GM19397 (cell line): Measurements from ENCODE around the gene EGFR.

Source experiments
- ATAC-seq: cut with Tn5 transposase; IDR thresholded peaks from one replicate; pipeline ENCODE4 v1.9.1; 2021; ENCODE audit warnings: mild to moderate bottlenecking, moderate library complexity; ENCODE audit not compliant: unreplicated experiment

Gene EGFR

DNA sequence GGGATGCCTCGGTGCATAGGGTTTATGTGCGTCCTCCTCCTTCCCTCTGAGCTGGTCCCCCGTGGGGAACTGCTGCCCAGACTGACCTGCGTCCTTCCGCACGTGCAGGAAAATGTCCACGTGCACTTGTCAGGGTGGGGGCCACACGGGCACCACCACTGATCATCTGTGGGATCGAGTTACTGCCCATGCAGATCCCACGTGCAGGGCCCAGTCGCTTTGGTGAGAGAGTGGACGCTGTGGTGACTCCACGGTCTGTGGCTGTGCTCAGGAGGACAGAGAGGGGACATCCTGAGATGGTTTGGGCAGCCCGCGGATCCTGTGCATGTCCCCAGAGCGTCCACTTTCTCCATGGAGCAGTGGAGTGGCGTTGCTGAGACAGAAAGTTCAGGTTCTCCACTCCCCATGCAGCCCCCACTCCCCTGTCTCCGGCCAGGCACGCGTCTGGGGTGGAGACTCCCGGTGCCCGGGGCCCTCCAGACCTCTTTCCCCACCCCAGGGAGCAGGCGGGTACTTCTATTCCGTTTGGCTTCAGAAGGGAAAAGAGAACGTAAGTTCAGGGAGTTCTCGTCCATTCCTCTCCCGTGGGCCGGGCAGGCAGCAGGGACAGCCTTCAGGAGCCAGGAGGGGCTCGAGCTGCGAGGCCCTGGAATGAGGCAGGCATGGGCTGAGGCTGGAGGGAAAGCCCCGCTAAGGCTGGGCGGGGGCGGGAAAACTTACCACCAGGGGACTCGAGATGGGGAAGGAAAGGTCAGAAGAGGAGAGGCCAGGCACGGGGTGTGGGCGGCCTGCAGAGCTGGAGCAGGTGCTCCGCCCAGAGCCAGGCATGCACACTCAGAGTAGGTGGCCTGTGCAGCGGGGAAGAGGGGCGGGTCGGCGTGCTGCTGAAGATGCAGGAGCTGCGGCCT, 59.9 kb downstream of the EGFR start:
- no peak for ATAC-seq

DNA sequence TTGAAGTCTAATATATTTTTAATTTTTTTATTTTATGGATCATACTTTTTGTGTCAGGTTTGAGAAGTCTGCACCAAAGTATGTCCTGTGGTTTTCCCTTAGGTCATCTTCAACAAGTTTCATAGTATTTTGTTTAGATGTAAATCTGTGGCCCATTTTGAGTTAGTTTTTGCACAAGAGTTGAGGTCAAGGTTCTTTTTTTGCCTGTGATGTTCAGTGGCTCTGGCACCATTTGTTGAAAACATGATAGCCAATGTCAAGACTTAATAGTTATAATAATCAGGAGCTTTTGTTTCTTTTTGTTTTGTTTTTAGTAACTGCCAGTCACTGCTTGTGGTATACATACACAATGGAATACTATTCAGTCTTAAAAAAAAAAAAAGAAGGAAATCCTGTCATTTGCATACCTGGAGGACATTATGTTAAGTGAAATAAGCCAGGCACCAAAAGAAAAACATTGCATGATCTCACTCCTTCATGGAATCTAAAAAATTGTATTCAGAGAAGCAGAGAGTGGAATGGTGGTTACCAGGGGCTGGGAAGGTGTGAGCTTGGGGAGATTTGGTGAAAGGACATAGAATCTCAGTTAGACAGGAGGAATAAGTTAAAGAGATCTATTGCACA, 61.3 kb downstream of the EGFR start:
- ATAC-seq: no peak

DNA sequence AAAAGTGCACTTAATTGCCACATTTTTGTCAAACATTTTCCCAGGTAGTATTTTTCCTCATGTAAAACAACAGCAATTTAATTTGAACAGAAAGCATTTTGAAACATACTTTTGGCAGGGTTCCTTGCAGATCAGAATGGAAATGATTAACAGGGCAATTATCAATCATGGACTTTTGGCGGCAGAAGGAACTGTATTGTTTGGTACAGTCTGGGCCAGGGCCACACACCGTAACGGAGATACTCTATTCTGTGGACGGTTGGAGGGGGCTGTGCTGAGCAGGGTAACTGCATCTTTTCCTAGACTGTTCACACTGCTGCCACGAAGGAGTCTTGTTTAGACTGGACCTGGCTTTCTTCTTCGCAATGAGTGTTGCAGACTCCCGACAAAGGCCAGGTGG, 62.3 kb downstream of the EGFR start:
- no peak for ATAC-seq

DNA sequence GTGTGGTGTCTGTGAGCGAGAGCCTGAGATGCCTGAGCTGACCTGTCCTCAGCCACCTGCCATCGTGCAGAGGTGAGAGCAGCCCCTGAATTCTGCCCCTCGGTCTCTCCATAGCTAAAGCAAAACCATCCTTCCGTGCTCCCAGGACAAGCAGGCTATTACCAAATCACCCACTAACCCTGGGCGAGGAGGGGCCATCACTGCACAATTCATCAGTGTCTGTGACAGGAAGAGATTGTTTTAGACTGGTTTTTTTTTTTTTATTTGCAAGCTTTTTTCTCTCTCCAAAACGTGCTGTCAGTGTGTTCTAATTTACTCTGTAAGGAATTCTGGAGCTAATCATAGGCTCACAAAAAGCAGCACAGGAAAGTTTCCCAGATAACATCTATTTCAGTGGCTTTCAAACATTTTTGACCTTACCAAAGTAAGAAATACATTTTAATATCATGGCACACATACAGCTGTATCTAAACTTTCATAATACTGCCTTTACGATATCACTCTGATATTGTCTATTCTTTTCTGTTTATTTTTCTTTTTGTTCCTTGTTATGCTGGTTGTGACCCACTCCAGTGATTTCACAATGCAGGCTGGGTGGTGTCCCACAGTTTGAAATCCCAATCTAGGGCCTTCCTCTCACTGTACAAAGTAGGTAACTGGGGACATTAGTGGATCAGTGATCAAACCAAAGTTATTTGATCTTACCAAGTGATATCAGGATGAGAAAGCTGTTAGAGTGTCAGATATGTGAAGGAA, 62.8 kb downstream of the EGFR start:
- ATAC-seq: no peak

DNA sequence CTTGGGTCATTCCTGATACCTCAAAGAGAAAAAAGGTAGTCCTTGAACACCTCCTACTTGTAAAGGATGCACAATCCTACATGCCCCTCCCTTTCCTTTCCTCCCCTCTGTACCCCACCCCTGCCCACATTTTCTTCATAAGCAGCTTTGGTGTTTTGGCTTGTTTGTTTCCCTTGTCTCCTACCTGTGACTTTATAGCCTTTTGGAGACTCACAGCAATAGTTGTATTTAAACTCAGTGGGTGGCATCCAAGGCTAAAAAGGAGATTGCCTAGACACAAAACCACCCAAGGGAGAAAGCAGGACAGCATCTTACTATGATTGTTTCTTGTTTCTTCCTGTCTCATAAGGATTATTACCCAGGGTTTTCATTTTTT, 63.4 kb downstream of the EGFR start:
- ATAC-seq: no peak

DNA sequence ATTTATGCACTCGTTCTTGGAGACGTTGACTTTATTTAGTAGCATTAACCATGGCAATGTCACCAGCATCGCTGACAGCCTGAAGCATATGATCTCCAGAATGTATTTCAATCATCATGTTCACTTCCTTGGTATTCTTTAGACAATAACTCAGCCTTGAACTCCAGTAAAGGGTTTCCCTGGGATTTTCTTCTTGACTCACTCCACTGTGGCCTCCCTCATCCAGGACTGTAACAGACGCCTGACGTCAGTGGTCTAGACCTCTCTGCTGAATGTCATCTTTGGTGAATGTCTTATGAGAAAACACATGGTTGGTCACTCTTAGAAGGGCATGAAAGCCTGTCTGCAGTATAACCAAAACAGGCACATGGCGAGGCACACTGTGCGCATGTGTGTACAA, 64.4 kb downstream of the EGFR start:
- ATAC-seq: no peak

DNA sequence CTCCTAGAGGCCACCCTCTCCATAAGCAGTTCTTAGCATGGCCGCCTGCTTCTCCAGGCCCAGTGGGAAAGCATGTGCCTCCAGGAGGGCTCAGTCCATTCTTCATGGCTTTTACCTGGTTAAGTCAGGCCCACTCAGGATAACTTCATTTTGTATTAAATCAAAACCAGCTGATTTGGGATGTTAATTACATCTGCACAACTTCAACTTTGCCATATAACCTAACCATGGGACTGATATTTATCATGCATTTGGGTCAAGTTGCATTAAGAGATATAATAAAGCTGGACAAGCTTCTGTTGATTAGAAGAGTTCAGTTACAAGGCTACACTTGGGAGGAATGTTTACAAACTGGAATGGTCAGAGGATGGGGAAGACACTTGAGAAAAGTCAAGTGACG, 65.5 kb downstream of the EGFR start:
- no peak for ATAC-seq

DNA sequence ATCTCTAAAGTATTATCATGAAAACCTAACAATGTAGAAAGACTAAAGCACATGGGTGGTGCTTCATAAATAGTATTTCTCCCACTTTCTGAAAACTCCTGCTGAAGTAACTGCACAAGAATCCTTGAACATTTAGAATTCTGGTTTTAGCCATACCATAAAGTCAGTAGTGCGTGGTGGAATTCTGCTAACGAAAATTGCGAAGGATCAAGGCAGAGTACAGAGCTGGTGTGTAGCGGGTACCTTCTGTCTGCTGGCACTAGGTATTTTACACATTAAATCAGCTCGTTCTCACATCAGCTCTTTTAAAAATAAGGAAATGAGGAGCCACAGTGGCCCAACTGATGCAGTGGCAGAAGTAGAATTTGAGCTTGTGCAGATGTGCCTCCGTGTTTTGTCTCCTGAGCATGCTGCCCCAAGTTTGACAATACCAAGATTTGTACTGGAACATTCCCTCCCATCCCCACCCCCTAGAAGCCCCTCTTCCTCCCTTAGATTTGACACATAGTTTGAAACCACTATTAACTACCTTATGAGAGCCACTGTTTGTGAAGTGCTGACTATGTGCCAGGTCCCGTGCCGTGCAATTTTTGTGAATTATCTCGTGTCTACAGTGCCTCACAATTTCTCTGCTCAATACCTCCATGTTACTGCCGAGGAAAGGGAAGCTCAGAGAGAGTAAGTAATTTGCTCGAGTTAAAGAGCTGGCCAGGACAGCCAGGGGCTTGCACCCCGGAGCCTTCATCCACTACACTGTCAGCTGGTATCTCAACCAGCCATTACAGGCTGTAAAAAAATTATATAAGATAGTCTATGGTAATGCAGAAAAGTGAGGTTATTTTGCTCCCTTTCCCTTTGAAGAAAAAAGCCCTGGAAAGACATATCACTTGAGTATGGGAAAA, 66.9 kb downstream of the EGFR start:
- ATAC-seq: no peak

DNA sequence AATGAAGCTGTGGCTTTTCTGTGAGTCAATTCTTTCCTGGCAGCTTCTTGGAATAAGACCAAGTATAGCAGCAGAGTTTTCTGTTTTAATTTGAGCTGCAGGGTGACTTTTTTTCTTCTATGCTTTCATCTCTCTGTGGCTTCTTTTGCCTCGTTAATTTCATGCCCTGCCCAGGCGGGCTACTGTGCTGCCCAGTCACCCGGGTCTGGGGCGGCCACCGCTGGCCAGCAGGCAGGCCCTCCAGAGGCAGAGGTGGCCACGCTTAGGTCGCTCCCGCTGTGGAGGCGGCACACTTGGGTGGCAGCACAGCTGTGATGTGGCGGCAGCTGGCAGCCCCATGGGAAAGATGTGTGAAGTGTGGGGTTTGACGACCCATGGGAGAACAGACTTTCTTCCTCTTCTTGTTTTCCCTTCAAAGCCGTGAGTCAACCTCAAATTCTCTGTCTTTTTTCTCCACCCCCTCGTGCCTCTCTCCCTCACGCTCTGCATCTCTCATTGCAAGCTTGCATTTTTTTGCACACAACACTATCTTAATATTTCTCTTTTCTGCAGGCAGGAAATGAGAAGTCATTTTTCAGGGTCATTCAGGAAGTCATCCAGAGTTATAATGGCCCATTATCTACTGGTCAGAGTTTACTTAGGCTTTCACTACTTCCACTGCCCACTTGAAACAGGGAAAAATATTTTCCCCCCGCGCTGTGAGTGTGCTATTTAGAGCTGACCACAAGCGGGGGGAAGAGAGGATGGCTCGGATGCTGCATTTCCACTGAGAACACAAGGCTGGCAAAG, 67.8 kb downstream of the EGFR start:
- ATAC-seq: peak; percentile 89

DNA sequence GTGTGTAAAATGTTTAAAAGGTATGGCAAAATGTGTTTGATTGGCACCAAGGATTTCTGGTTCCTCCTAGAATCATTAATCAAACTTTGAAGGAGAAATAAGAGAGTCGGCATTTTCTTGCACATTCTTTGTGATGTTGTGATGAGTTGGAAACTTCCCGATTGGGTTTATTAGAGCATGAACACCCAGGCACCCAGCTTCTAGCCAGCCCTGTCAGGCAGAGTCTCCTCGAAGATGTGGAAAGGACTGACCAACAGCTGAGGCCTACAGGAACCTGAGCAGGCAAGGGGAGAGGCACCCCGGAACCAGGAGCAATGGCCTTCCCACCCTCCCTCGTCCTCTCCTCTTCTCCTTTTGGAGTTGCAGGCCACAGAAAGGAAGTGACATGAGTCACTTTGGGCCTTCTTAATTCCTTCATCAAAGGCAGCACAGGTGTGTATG, 68.7 kb downstream of the EGFR start:
- ATAC-seq: no peak

DNA sequence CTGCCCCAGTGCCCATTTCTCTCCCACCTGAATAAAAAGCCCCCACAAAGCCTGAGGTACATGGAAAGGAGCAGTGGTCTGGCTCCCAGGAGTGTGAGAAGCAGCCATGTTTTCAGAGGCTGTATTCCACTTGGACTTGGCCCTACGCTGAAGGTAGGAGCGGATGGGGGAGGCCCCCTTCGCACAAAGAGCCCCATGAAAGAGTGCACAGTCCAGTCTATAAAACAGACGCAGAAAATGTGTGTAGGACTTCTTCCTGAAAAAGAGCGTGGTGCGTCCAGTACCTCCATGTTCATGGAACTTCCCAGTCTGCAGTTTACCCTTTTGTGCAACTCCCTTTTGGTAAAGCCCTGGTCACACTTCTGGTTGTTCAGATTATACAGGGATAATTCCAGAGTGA, 69.3 kb downstream of the EGFR start:
- no peak for ATAC-seq

DNA sequence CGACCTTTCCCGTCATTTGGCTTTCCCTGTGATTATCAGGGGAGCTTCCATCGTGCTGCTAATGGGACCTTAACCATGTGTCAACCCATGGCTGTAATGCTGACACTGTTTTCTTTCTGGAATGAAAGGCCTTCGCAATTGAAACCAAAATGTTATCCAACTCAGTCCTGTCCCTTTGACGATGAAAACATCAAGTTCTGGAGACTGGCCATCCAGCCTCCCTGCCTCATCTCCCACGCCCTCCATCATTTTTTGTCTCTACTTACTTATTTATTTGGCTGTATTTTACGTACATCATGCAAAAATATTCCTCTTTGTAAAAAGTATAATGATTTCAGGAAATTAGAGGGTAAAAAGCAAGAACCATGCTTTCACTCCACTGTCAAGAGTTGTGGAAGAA, 69.8 kb downstream of the EGFR start:
- ATAC-seq: no peak

DNA sequence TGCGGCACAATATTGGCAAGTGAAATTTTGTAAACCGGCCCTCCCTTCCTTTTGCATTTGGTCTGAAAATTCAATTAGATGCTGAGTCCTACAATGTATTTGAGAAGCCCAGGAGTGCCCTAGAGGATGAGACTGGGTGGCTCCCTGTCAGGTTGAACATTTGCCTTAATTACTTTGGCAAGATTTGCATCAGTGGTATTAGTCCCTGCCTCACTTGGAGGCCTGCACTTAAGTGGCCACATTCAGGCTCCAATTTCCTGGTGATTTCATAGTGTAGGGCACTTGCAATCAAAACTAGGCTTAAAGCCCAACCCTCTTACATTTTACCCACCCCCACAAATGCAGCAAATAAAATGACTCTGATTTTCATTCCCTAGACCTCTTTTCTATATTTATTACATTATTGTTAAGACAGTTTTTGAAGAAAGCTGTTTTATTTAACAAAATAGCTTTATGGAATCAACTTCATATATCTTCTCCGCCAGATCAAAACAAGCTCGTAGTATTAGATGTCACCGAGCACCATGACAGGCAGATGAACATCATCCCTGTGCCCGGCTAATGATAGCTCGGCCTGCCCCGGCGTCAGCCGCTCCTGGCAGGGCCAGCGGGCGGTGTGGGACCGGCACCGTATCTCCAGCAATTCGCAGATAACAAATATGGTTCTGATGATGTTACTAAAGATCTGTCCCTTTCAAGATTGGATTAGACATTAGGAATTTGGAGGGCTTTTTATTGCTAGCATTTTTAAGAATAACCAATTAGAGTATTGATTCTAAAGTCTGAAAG, 73.6 kb downstream of the EGFR start:
- no peak for ATAC-seq

DNA sequence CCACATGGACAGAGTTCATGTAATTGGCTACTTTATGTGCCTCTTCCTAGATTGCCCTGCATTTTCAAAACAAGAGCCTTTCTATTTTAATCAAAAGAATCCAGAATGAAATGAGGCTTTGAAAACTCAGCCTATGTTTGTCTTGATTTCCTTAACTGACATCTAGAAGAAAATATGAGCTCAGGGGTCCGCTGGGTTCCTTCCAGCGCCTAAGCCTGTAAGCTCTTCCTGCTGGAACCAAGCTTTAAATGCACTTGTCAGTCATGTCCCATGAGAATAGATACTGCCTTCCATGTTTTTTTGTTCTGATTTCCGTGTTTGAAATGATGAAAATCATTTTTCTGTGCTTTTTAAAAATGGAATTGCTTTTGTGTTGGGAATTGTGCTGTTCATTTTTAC, 74.2 kb downstream of the EGFR start:
- ATAC-seq: no peak

DNA sequence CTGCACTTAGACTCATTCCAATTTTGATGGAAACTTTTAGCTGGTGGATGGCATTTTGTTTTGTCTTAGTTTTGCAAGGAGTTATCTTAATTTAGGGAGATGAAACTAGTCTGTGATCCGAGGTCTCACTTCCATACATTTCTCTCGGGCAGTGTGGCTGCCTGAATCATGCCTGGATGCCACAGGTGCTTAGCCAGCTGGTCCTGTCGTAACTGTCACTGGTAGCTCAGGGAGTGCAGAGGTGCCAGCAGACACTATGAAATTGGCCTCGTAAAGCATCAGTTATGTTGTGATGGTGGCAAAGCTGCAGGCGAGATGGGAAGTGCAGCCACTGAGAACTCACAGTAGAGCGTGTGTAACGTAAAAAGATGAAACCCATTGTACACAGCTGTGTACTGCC, 74.9 kb downstream of the EGFR start:
- ATAC-seq: no peak

DNA sequence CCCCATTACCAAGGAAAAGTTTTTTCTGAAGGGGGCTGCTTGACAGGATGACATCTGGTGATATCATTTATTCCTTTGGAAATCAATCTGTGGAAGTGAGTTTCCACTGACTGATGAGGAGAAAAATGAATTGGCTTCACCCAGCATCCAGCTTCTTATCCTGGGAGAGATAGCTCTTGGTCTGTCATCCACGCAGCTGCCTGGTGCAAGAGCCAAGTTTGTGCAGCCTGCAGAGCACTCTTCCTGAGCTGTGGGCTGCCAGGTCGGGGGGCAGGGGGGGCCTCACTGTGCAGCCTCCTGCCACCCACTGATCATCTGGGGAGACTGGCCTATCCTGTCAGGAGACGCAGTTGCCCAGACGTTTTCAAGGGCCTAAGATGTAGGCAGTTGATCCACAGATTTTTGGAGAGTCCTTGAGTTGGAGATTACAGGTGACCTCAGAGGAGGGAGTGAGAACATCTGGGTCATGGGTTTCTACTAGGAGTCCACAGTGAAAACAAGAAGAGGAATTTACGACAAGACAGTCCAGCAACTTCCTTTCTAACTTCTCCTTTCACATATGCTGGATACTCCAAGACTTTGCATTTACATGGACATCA, 75.4 kb downstream of the EGFR start:
- no peak for ATAC-seq

DNA sequence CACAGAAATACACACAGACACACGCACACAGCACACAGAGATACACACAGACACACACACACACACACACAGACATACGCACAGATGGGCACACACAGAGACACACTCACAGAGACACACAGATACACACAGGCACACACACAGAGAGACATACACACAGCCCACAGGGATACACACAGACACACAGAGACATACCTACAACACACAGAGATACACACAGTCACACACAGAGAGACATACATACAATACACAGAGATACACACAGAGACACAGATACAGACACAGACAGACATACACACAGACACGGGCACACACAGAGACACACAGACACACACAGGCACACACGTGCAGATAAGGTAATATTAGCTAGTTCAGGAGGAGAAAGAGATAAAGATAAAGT, 76.9 kb downstream of the EGFR start:
- ATAC-seq: no peak

DNA sequence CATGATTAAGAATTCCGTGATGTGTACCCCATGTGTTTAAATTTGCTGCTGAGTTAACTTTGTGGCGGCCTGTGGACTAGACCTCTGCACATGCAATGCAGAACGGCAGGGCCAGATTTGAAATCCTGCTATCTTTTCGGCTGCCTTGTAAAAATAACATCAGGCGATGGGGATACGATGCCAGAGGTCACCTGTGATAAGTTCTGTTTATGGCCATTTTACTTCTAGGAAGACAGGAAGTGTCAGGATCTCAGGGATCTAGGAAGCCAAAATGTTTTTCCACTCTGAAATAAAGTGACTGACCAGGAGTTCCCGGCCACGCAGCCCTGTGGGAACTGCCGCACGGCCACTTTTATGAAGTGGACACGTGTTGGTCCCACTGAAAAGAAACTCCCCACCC, 77.5 kb downstream of the EGFR start:
- no peak for ATAC-seq

DNA sequence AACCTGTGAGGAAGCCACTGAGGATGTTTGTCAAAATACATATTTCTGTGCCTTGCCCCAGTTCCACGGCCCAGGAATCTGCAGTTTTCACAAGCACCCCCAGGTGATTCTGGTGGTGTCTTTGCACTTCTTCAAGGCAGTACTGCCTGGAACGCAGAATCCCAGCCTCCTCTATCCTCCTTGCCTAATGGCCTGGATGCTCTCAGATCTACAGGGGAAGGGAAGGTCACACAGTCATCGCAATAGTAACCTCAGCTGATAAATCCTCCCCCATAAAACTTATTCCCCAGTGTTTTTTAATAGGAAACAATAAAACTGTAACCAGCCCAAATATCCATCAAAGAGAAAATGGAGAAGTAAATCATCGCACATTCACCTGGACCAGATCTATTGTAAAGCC, 78.3 kb downstream of the EGFR start:
- no peak for ATAC-seq
